GM23248 (cell line): ENCODE data around the gene CAMK4. TPM values are rescaled to one million over a fixed set of nuclear protein-coding genes. Genes with fewer than 3 reads are reported as not detected.

Source experiments
- DNase-seq: peaks from one replicate; pipeline ENCODE4 v3.0.0-alpha.2; 2015
- H2AFZ ChIP-seq: fragments of 200-600 bp; sonication (generic); 2 replicates; pipeline ENCODE4 v1.6.1; 2016; ENCODE audit warnings: antibody characterized with exemption
- H3F3A ChIP-seq: fragments of 200-600 bp; sonication (generic); 2 replicates; pipeline ENCODE4 v1.6.1; 2016; ENCODE audit warnings: mild to moderate bottlenecking, antibody characterized with exemption, mixed run types; ENCODE audit not compliant: insufficient read depth
- H3K27ac ChIP-seq: fragments of 200-600 bp; sonication (generic); 2 replicates; pipeline ENCODE4 v1.5.1; 2016; ENCODE audit warnings: mild to moderate bottlenecking
- H3K27me3 ChIP-seq: fragments of 200-600 bp; sonication (generic); replicated peaks from 2 replicates; pipeline ENCODE4 v1.6.1; 2016; ENCODE audit warnings: mild to moderate bottlenecking; ENCODE audit not compliant: insufficient read depth
- H3K36me3 ChIP-seq: fragments of 200-600 bp; sonication (generic); 2 replicates; pipeline ENCODE4 v1.6.1; 2016; ENCODE audit warnings: low read depth, mild to moderate bottlenecking
- H3K4me1 ChIP-seq: fragments of 200-600 bp; sonication (generic); 2 replicates; pipeline ENCODE4 v1.6.1; 2016; ENCODE audit warnings: mild to moderate bottlenecking; ENCODE audit not compliant: insufficient read depth
- H3K4me2 ChIP-seq: fragments of 200-600 bp; sonication (generic); one replicate; pipeline ENCODE4 v1.6.1; 2016; ENCODE audit warnings: mild to moderate bottlenecking; ENCODE audit not compliant: unreplicated experiment
- H3K4me3 ChIP-seq: fragments of 200-600 bp; sonication (generic); 2 replicates; pipeline ENCODE4 v1.5.1; 2016; ENCODE audit warnings: mild to moderate bottlenecking
- H3K79me2 ChIP-seq: fragments of 200-600 bp; sonication (generic); 2 replicates; pipeline ENCODE4 v1.6.1; 2016; ENCODE audit warnings: mild to moderate bottlenecking; ENCODE audit not compliant: insufficient read depth
- H3K9ac ChIP-seq: fragments of 200-600 bp; sonication (generic); 2 replicates; pipeline ENCODE4 v1.6.1; 2016; ENCODE audit warnings: mild to moderate bottlenecking
- H3K9me2 ChIP-seq: fragments of 200-600 bp; sonication (generic); 2 replicates; pipeline ENCODE4 v1.6.1; 2016; ENCODE audit warnings: mixed run types, mild to moderate bottlenecking, moderate library complexity; ENCODE audit not compliant: insufficient read depth
- H3K9me3 ChIP-seq: fragments of 200-600 bp; sonication (generic); one replicate; pipeline ENCODE4 v1.6.1; 2017; ENCODE audit warnings: low read depth
- H4K20me1 ChIP-seq: fragments of 200-600 bp; sonication (generic); 2 replicates; pipeline ENCODE4 v1.6.0; 2016; ENCODE audit not compliant: insufficient read depth
- EZH2 ChIP-seq: fragments of 200-600 bp; sonication (generic); IDR thresholded peaks from 2 replicates; pipeline ENCODE4 v1.6.1; 2018; ENCODE audit warnings: antibody characterized with exemption, mild to moderate bottlenecking; ENCODE audit not compliant: insufficient read depth, poor library complexity, severe bottlenecking
- EZH2phosphoT487 ChIP-seq: fragments of 200-600 bp; sonication (generic); IDR thresholded peaks from 2 replicates; pipeline ENCODE4 v1.6.1; 2018; ENCODE audit warnings: antibody characterized with exemption, moderate library complexity, mild to moderate bottlenecking, low read depth; ENCODE audit not compliant: insufficient read depth
- whole genome bisulfite sequencing, 2 experiments: methylation state at CpG; one replicate each; pipeline ENCODE4 v1.1.6; 2015 to 2017; ENCODE audit warnings: low lambda C conversion rate in 2 of 2, low coverage in 1 of 2; ENCODE audit errors: missing lambda C conversion rate in 2 of 2; 5-methylcytosine and 5-hydroxymethylcytosine counted together
- in situ Hi-C: fragments of 300-500 bp; cut with MboI; formaldehyde crosslinking; loops from 2 replicates; pipeline ENCODE4 v1.15.0; 2020
- polyA plus RNA-seq: library from polyadenylated mRNA; unstranded; fragments of >200 nt; fragmentation: Nextera tagmentation; extraction: Ambion mirVana; gene quantifications from 2 replicates; pipeline ENCODE4 v1.2.1, GENCODE V29; 2016
- total RNA-seq: library from RNA; depleted of rRNA; stranded (reverse); fragments of >200 nt; shearing (Covaris generic); gene quantifications from 2 replicates; pipeline ENCODE4 v1.2.3, GENCODE V29; 2014

Gene CAMK4
- total and polyA plus RNA-seq, 2 experiments from 2014 or later: 3.2 to 3.6 TPM

DNA sequence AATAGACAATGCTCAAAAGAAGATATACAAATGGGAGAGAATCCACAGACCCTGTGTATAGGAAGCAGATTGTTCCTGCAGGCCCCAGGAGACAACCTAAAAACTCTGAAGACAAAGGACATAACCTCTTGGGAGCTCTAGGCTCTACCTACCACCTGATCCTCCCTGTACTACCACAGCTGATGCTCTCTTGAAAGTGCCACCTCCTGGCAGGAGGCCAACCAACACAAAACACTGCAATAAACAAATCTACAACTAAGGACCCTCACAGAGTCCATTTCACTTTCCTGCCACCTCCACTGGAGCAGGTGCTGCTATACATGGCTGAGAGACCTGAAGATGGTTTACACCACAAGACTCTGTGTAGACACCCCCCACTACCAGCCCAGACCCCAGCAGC is 239.1 kb downstream of the CAMK4 start:
- no peak overlapping the region for H3K4me3 ChIP-seq
- no peaks in the 10 kb centered on the region for H3K9me3 ChIP-seq
- no peaks in the 10 kb centered on the region for H3K79me2 ChIP-seq
- no peak overlapping the region for H3K9ac ChIP-seq
- H3F3A ChIP-seq: no peaks in the 10 kb centered on the region
- H2AFZ ChIP-seq: no peak overlapping the region
- H3K27me3 ChIP-seq: no peaks in the 10 kb centered on the region
- no peaks in the 10 kb centered on the region for H4K20me1 ChIP-seq
- H3K27ac ChIP-seq: no peak overlapping the region
- TF ChIP-seq EZH2phosphoT487 (no peak), EZH2 (no peak)
- H3K4me2 ChIP-seq: no peak overlapping the region
- DNase-seq: no peak
- no peaks in the 10 kb centered on the region for H3K9me2 ChIP-seq
- in situ Hi-C loops: loop anchor here (10.0 kb wide), 1 partner anchor 299 kb away; no protein-coding TSS in a partner anchor
- H3K36me3 ChIP-seq: no peaks in the 10 kb centered on the region
- H3K4me1 ChIP-seq: no peaks in the 10 kb centered on the region

DNA sequence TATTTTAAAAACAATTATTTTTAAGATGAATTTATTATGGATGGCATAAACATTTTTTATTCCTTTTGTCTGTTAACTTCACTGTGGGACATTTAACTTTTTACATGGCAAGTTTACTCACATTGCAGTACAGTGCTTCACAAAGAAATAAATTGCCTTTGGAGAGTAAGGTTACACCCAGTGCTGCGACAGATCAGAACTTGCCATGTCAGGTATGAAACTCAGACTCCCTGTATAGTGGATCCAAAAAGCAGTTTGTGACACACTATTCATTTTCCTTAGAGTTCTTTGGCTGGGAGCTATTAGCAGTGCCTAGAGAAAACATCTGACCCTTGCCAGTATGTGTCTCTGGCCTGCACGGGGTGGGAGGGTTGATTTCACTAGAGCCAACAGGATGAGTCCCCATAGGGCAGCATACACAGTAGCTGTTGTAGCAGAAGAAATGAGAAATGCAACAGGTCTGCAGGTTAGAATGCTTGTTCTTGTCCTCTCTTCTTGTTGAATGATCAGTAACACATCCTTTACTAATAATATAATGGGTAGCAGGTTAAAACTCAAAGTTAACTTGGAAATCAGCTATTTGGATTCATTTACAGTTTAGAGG is 245.2 kb downstream of the CAMK4 start:
- Histone ChIP-seq H3K27ac (no peak overlapping the region), H3K9me3 (no peaks in the 10 kb centered on the region), H3K9me2 (no peaks in the 10 kb centered on the region), H3K4me3 (no peak overlapping the region), H2AFZ (no peak overlapping the region), H3K4me1 (no peaks in the 10 kb centered on the region), H3K79me2 (no peaks in the 10 kb centered on the region), H3K27me3 (no peaks in the 10 kb centered on the region), H4K20me1 (no peaks in the 10 kb centered on the region), H3K9ac (no peak overlapping the region), H3K4me2 (no peak overlapping the region), H3K36me3 (no peaks in the 10 kb centered on the region), H3F3A (no peaks in the 10 kb centered on the region)
- in situ Hi-C loops: loop anchor here (10.0 kb wide), 1 partner anchor 305 kb away; no protein-coding TSS in a partner anchor
- TF ChIP-seq EZH2: no peak
- no peak for TF ChIP-seq EZH2phosphoT487
- WGBS, 2 experiments: 35 to 42% methylated on average over 2 of the region's 2 CpGs
- no peak for DNase-seq

DNA sequence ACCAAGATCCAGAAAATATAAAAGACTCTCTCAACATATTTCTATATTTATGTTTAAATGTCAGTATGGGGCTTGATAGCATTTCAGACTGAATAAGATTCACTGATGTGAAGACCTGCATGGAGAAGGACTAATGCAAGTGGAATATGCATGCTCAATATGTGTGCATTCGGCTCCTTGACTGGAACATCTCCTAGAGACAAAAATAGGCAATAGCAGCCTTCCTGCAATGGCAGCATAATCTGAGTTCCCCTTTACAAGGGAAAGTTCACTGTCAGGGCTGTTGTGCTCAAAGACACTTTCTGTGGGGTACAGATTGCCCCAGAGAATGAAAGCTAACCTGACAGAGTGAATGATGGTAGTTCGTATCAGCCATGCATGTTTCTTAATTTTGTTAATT is 245.7 kb downstream of the CAMK4 start:
- no peak overlapping the region for H3K4me2 ChIP-seq
- in situ Hi-C loops: loop anchor here (10.0 kb wide), 1 partner anchor 305 kb away; no protein-coding TSS in a partner anchor
- no peaks in the 10 kb centered on the region for H3K9me3 ChIP-seq
- H3K9ac ChIP-seq: no peak overlapping the region
- no peaks in the 10 kb centered on the region for H3K4me1 ChIP-seq
- H4K20me1 ChIP-seq: no peaks in the 10 kb centered on the region
- TF ChIP-seq EZH2phosphoT487: no peak
- TF ChIP-seq EZH2: no peak
- no peaks in the 10 kb centered on the region for H3K79me2 ChIP-seq
- no peak overlapping the region for H3K27ac ChIP-seq
- no peak overlapping the region for H2AFZ ChIP-seq
- 37 to 61% methylated on average over 2 of the region's 2 CpGs for WGBS, 2 experiments
- peak; percentile 9 for DNase-seq
- H3K36me3 ChIP-seq: no peaks in the 10 kb centered on the region
- no peak overlapping the region for H3K4me3 ChIP-seq
- no peaks in the 10 kb centered on the region for H3K9me2 ChIP-seq
- H3F3A ChIP-seq: no peaks in the 10 kb centered on the region
- no peaks in the 10 kb centered on the region for H3K27me3 ChIP-seq

DNA sequence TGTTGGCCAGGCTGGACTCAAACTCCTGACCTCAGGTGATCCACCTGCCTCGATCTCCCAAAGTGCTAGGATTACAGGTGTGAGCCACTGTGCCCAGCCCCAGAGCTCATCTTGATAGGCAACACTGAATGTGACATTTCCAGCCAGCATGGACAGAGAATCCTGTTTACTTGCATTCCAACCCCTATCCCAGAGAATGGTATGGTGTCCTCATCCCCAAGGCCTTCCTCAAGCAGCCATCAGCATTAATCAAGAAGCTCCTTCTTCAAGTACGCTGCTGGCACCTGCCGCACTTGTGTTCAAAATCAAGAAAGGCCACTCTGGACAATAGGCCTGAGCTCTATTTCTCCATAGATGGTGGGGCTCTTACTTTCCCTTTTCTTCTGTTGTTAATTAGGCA is 247.9 kb downstream of the CAMK4 start:
- H3K79me2 ChIP-seq: no peaks in the 10 kb centered on the region
- TF ChIP-seq EZH2: no peak
- TF ChIP-seq EZH2phosphoT487: no peak
- no peaks in the 10 kb centered on the region for H4K20me1 ChIP-seq
- H3K4me3 ChIP-seq: no peak overlapping the region
- H2AFZ ChIP-seq: no peak overlapping the region
- no peaks in the 10 kb centered on the region for H3K27me3 ChIP-seq
- H3K9me3 ChIP-seq: no peaks in the 10 kb centered on the region
- no peak overlapping the region for H3K27ac ChIP-seq
- no peak overlapping the region for H3K9ac ChIP-seq
- WGBS, 2 experiments: 82 to 83% methylated on average over 3 of the region's 3 CpGs
- no peak overlapping the region for H3K4me2 ChIP-seq
- no peaks in the 10 kb centered on the region for H3K9me2 ChIP-seq
- DNase-seq: no peak
- H3K4me1 ChIP-seq: no peaks in the 10 kb centered on the region
- no peaks in the 10 kb centered on the region for H3K36me3 ChIP-seq
- H3F3A ChIP-seq: no peaks in the 10 kb centered on the region
- in situ Hi-C loops: no loop called here

DNA sequence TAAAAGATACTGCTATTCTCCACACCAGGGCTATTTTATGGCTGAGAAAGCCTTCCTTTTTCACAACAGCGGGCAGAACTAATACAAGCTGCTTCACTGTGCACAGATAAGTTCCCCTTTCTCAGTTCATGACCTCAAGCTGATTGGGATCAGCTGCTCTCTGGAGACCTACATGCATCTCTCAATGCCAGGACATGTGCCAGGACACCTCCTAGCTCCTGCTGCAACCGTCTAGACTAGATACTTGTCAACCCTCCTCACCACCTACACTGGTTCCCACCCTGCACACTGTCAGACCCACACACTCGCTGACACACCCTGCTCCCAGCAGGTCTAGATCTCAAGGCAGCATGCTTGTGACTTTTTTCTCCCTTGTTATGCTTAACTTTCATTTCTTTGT is 248.4 kb downstream of the CAMK4 start:
- H3K9ac ChIP-seq: no peak overlapping the region
- WGBS, 2 experiments: 52 to 57% methylated on average over 3 of the region's 3 CpGs
- no peaks in the 10 kb centered on the region for H3K9me2 ChIP-seq
- H3K36me3 ChIP-seq: no peaks in the 10 kb centered on the region
- DNase-seq: no peak
- no peaks in the 10 kb centered on the region for H3F3A ChIP-seq
- H3K4me3 ChIP-seq: no peak overlapping the region
- no peak for TF ChIP-seq EZH2phosphoT487
- no peak for TF ChIP-seq EZH2
- H3K4me2 ChIP-seq: no peak overlapping the region
- H4K20me1 ChIP-seq: no peaks in the 10 kb centered on the region
- no peak overlapping the region for H3K27ac ChIP-seq
- H2AFZ ChIP-seq: no peak overlapping the region
- H3K27me3 ChIP-seq: no peaks in the 10 kb centered on the region
- in situ Hi-C loops: no loop called here
- H3K4me1 ChIP-seq: no peaks in the 10 kb centered on the region
- H3K79me2 ChIP-seq: no peaks in the 10 kb centered on the region
- no peaks in the 10 kb centered on the region for H3K9me3 ChIP-seq
